OCI-LY3 (cell line): ENCODE measurements around the gene CBR4.

Experiments used
- EZH2phosphoT487 ChIP-seq: fragments of 200-600 bp; shearing (Covaris generic); IDR thresholded peaks from 2 replicates; pipeline ENCODE4 v1.6.1; 2018; ENCODE audit warnings: antibody characterized with exemption, mixed run types, low read depth
- TF ChIP-seq, protein P1 (sequence below): fragments of 200-600, 300-600 bp; sonication (generic); IDR thresholded peaks from 2 replicates; pipeline ENCODE4 v1.5.1; 2014; ENCODE audit warnings: antibody characterized with exemption, low read length, low read depth

DNA sequence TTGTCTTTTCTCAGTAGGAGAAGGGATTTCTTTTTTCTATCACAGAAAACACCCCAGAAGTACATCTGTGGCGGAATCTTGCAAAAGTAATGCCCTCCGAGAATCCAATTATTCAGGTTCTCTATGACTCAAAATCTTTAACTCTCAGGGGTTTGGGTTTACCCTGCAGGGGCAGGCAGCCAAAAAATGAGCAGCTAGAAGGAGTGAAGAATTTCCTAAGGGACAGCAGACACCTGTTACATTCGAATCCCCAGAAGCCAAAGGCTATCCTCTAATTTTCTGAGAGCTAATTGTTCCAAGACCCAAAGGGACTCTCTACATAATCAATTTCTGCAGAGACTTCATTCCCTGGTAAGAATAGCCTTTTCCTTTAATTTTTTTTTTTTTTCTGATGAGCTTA lies 27.5 kb upstream of the CBR4 start:
- TF ChIP-seq, protein P1, sequence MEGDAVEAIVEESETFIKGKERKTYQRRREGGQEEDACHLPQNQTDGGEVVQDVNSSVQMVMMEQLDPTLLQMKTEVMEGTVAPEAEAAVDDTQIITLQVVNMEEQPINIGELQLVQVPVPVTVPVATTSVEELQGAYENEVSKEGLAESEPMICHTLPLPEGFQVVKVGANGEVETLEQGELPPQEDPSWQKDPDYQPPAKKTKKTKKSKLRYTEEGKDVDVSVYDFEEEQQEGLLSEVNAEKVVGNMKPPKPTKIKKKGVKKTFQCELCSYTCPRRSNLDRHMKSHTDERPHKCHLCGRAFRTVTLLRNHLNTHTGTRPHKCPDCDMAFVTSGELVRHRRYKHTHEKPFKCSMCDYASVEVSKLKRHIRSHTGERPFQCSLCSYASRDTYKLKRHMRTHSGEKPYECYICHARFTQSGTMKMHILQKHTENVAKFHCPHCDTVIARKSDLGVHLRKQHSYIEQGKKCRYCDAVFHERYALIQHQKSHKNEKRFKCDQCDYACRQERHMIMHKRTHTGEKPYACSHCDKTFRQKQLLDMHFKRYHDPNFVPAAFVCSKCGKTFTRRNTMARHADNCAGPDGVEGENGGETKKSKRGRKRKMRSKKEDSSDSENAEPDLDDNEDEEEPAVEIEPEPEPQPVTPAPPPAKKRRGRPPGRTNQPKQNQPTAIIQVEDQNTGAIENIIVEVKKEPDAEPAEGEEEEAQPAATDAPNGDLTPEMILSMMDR: no peak
- no peak for TF ChIP-seq EZH2phosphoT487
